Neural progenitor cell (in vitro differentiated cells): Measurements from ENCODE around the gene NPTX1. TPM values are rescaled to one million over a fixed set of nuclear protein-coding genes. Genes with fewer than 3 reads are reported as not detected.

Source experiments
- DNase-seq: peaks from one replicate; pipeline ENCODE4 v3.0.0-alpha.2; 2016; ENCODE audit warnings: low spot score
- H2AFZ ChIP-seq: fragments of 200-600 bp; sonication (generic); replicated peaks from 2 replicates; pipeline ENCODE4 v1.6.1; 2016; ENCODE audit warnings: antibody characterized with exemption
- H3F3A ChIP-seq: fragments of 200-600 bp; sonication (generic); 2 replicates; pipeline ENCODE4 v1.6.1; 2016; ENCODE audit warnings: antibody characterized with exemption, low read depth
- H3K27ac ChIP-seq: fragments of 200-600 bp; sonication (generic); 2 replicates; pipeline ENCODE4 v1.5.1; 2016; ENCODE audit warnings: mild to moderate bottlenecking
- H3K27me3 ChIP-seq: fragments of 200-600 bp; sonication (generic); 2 replicates; pipeline ENCODE4 v1.6.1; 2016; ENCODE audit warnings: mild to moderate bottlenecking, moderate library complexity
- H3K36me3 ChIP-seq: fragments of 200-600 bp; sonication (generic); 2 replicates; pipeline ENCODE4 v1.5.1; 2016
- H3K4me1 ChIP-seq: fragments of 200-600 bp; sonication (generic); 2 replicates; pipeline ENCODE4 v1.6.1; 2016; ENCODE audit warnings: mixed run types
- H3K4me2 ChIP-seq: fragments of 200-600 bp; sonication (generic); 2 replicates; pipeline ENCODE4 v1.6.1; 2016
- H3K4me3 ChIP-seq: fragments of 200-600 bp; sonication (generic); 2 replicates; pipeline ENCODE4 v1.5.1; 2016
- H3K79me2 ChIP-seq: fragments of 200-600 bp; sonication (generic); 2 replicates; pipeline ENCODE4 v1.6.1; 2016; ENCODE audit warnings: low read depth
- H3K9ac ChIP-seq: fragments of 200-600 bp; sonication (generic); 2 replicates; pipeline ENCODE4 v1.6.1; 2016
- H3K9me3 ChIP-seq: fragments of 200-600 bp; sonication (generic); 2 replicates; pipeline ENCODE4 v1.5.1; 2016; ENCODE audit warnings: low read depth
- H4K20me1 ChIP-seq: fragments of 200-600 bp; sonication (generic); 2 replicates; pipeline ENCODE4 v1.6.1; 2016; ENCODE audit warnings: low read depth
- H3K27ac Mint-ChIP-seq: 3 replicates; pipeline ENCODE4 v1.8.0; 2021; ENCODE audit warnings: mixed read lengths
- H3K27me3 Mint-ChIP-seq: 2 replicates; pipeline ENCODE4 v1.8.0; 2022; ENCODE audit warnings: low read depth, mild to moderate bottlenecking, inconsistent platforms, moderate library complexity, mixed read lengths; ENCODE audit not compliant: insufficient read depth
- H3K36me3 Mint-ChIP-seq: 3 replicates; pipeline ENCODE4 v1.8.0; 2021; ENCODE audit warnings: mixed read lengths
- H3K4me1 Mint-ChIP-seq: 3 replicates; pipeline ENCODE4 v1.8.0; 2021; ENCODE audit warnings: mixed read lengths
- H3K4me3 Mint-ChIP-seq: 3 replicates; pipeline ENCODE4 v1.8.0; 2021; ENCODE audit warnings: mild to moderate bottlenecking, moderate library complexity, mixed read lengths
- H3K9me3 Mint-ChIP-seq: 3 replicates; pipeline ENCODE4 v1.8.0; 2020; ENCODE audit warnings: mixed read lengths
- CTCF ChIP-seq: fragments of 200-600 bp; sonication (generic); IDR thresholded peaks from 2 replicates; pipeline ENCODE4 v1.5.1; 2017; ENCODE audit warnings: antibody characterized with exemption, mild to moderate bottlenecking
- EZH2 ChIP-seq: fragments of 200-600 bp; sonication (generic); IDR thresholded peaks from 2 replicates; pipeline ENCODE4 v1.6.1; 2017; ENCODE audit warnings: antibody characterized with exemption, mild to moderate bottlenecking, moderate library complexity
- EZH2phosphoT487 ChIP-seq: fragments of 200-600 bp; sonication (generic); IDR thresholded peaks from 2 replicates; pipeline ENCODE4 v1.6.1; 2017; ENCODE audit warnings: antibody characterized with exemption
- total RNA-seq: library from RNA; depleted of rRNA; stranded (reverse); fragments of >200 nt; gene quantifications from 2 replicates; pipeline ENCODE4 v1.2.3, GENCODE V29; 2015; ENCODE audit warnings: low replicate concordance

Gene NPTX1
- total RNA-seq, 1 donor from 2014 or later, result 2.6 TPM

GRCh38 chr17:80472996-80473395, 3.4 kb downstream of the NPTX1 start:
- no peak overlapping the region for H3K4me3 ChIP-seq
- TF ChIP-seq EZH2 (no peak), CTCF (no peak), EZH2phosphoT487 (no peak)
- H3K79me2 ChIP-seq, result no peaks in the 10 kb centered on the region
- H4K20me1 ChIP-seq, result peaks cover 42% of the 10 kb centered on the region
- H3K9ac ChIP-seq, result no peak overlapping the region
- Mint-ChIP-seq H3K4me3 (no peak overlapping the region), H3K36me3 (peaks cover 6% of the 10 kb centered on the region), H3K27me3 (peaks cover 27% of the 10 kb centered on the region), H3K9me3 (no peaks in the 10 kb centered on the region), H3K4me1 (peaks cover 12% of the 10 kb centered on the region), H3K27ac (no peak overlapping the region)
- no peak overlapping the region for H2AFZ ChIP-seq
- no peak overlapping the region for H3K27ac ChIP-seq
- H3K27me3 ChIP-seq, result peaks cover 100% of the 10 kb centered on the region
- peaks cover 18% of the 10 kb centered on the region for H3K4me1 ChIP-seq
- no peak overlapping the region for H3K4me2 ChIP-seq
- DNase-seq, result no peak
- H3K9me3 ChIP-seq, result no peaks in the 10 kb centered on the region
- no peaks in the 10 kb centered on the region for H3K36me3 ChIP-seq
- peaks cover 9% of the 10 kb centered on the region for H3F3A ChIP-seq

GRCh38 chr17:80471922-80472321, 4.5 kb downstream of the NPTX1 start:
- Histone ChIP-seq H3K9me3 (no peaks in the 10 kb centered on the region), H3K4me1 (peaks cover 12% of the 10 kb centered on the region), H2AFZ (no peak overlapping the region), H3K4me3 (no peak overlapping the region), H4K20me1 (peaks cover 40% of the 10 kb centered on the region), H3K9ac (no peak overlapping the region), H3K27me3 (peaks cover 100% of the 10 kb centered on the region), H3K79me2 (no peaks in the 10 kb centered on the region), H3K36me3 (no peaks in the 10 kb centered on the region), H3K4me2 (no peak overlapping the region), H3K27ac (no peak overlapping the region), H3F3A (peaks cover 9% of the 10 kb centered on the region)
- peaks cover 12% of the 10 kb centered on the region for H3K4me1 Mint-ChIP-seq
- peaks cover 7% of the 10 kb centered on the region for H3K36me3 Mint-ChIP-seq
- H3K4me3 Mint-ChIP-seq, result peak overlapping the region; percentile 55
- DNase-seq, result no peak
- TF ChIP-seq CTCF (no peak), EZH2phosphoT487 (no peak), EZH2 (no peak)
- no peak overlapping the region for H3K27ac Mint-ChIP-seq
- H3K27me3 Mint-ChIP-seq, result peaks cover 27% of the 10 kb centered on the region
- no peaks in the 10 kb centered on the region for H3K9me3 Mint-ChIP-seq

- Histone ChIP-seq H3K79me2 (no peaks in the 10 kb centered on the region), H3K4me2 (no peak overlapping the region), H3K4me1 (peaks cover 12% of the 10 kb centered on the region), H2AFZ (no peak overlapping the region), H3K9ac (no peak overlapping the region), H3K36me3 (no peaks in the 10 kb centered on the region), H3K27ac (no peak overlapping the region), H3K4me3 (no peak overlapping the region), H3K27me3 (peaks cover 99% of the 10 kb centered on the region), H4K20me1 (peaks cover 34% of the 10 kb centered on the region), H3F3A (peaks cover 9% of the 10 kb centered on the region), H3K9me3 (no peaks in the 10 kb centered on the region)
- no peak overlapping the region for H3K4me3 Mint-ChIP-seq
- no peak overlapping the region for H3K27ac Mint-ChIP-seq
- H3K27me3 Mint-ChIP-seq, result peaks cover 27% of the 10 kb centered on the region
- no peak for TF ChIP-seq EZH2phosphoT487
- peaks cover 12% of the 10 kb centered on the region for H3K4me1 Mint-ChIP-seq
- peaks cover 7% of the 10 kb centered on the region for H3K36me3 Mint-ChIP-seq
- no peak for DNase-seq
- no peaks in the 10 kb centered on the region for H3K9me3 Mint-ChIP-seq
Observed at GRCh38 chr17:80470603-80471002, 5.8 kb downstream of the NPTX1 start.

- no peak overlapping the region for H3K27ac ChIP-seq
- peaks cover under 1% of the 10 kb centered on the region for H3F3A ChIP-seq
- no peak overlapping the region for H3K4me2 ChIP-seq
- Mint-ChIP-seq H3K4me3 (no peak overlapping the region), H3K36me3 (peaks cover 7% of the 10 kb centered on the region), H3K4me1 (peaks cover 3% of the 10 kb centered on the region), H3K9me3 (no peaks in the 10 kb centered on the region), H3K27me3 (peaks cover 19% of the 10 kb centered on the region), H3K27ac (no peak overlapping the region)
- H3K27me3 ChIP-seq, result peaks cover 99% of the 10 kb centered on the region
- peaks cover 4% of the 10 kb centered on the region for H3K4me1 ChIP-seq
- H3K4me3 ChIP-seq, result no peak overlapping the region
- H3K79me2 ChIP-seq, result no peaks in the 10 kb centered on the region
- no peaks in the 10 kb centered on the region for H3K9me3 ChIP-seq
- DNase-seq, result no peak
- peaks cover 24% of the 10 kb centered on the region for H4K20me1 ChIP-seq
- H3K9ac ChIP-seq, result no peak overlapping the region
- H3K36me3 ChIP-seq, result no peaks in the 10 kb centered on the region
- TF ChIP-seq EZH2phosphoT487, result no peak
- TF ChIP-seq EZH2, result no peak
- TF ChIP-seq CTCF, result no peak
- no peak overlapping the region for H2AFZ ChIP-seq
Observed at GRCh38 chr17:80469667-80470066, 6.7 kb downstream of the NPTX1 start.
